Measurements from ENCODE around the gene ABCB9. TPM values are rescaled to one million over a fixed set of nuclear protein-coding genes. Genes with fewer than 3 reads are reported as not detected.

ABCB9 gene
- total RNA-seq, 1 donor from 2014 or later, result 4.0 TPM

- no peak for TF ChIP-seq CTCF (conservative IDR thresholded peaks at IDR 0.05; ENCODE audit: low read depth, low read length)
- no peak overlapping the region for H3K4me3 ChIP-seq (ENCODE audit: low read depth, low read length)
- no peak for DNase-seq (ENCODE audit: low read depth)
These were observed 10.9 kb upstream of the ABCB9 start for GRCh38 chr12:122977153-122977552.

- H3K4me3 ChIP-seq (ENCODE audit: low read depth, low read length), result peak overlapping the region; percentile 92
These were observed 10.3 kb upstream of the ABCB9 start for GRCh38 chr12:122976648-122976975.

GRCh38 chr12:122975790-122976647 lies 9.8 kb upstream of the ABCB9 start:
- TF ChIP-seq CTCF (conservative IDR thresholded peaks at IDR 0.05; ENCODE audit: low read depth, low read length), result no peak
- DNase-seq (ENCODE audit: low read depth), result no peak
- H3K4me3 ChIP-seq (ENCODE audit: low read depth, low read length), result peak overlapping the region; percentile 92

More at GRCh38 chr12:122976648-122976975, 10.3 kb upstream of the ABCB9 start:
- no peak for DNase-seq (ENCODE audit: low read depth)
- no peak for TF ChIP-seq CTCF (conservative IDR thresholded peaks at IDR 0.05; ENCODE audit: low read depth, low read length)

- no peak for DNase-seq (ENCODE audit: low read depth)
- peak within 1 kb of the TSS; percentile 92 for H3K4me3 ChIP-seq (ENCODE audit: low read depth, low read length)
- no peak for TF ChIP-seq CTCF (conservative IDR thresholded peaks at IDR 0.05; ENCODE audit: low read depth, low read length)
These were observed 8.9 kb upstream of the ABCB9 start, which contains the start of gene OGFOD2 for GRCh38 chr12:122974892-122975789. TSS of gene OGFOD2 (plus strand) at chr12:122975244. CDS start at chr12:122975252, 8 bp downstream.

GRCh38 chr12:122974274-122974891 lies 8.1 kb upstream of the ABCB9 start:
- peak; percentile 91 for DNase-seq (ENCODE audit: low read depth)
- no peak for TF ChIP-seq CTCF (conservative IDR thresholded peaks at IDR 0.05; ENCODE audit: low read depth, low read length)
- peak overlapping the region; percentile 92 for H3K4me3 ChIP-seq (ENCODE audit: low read depth, low read length)

GRCh38 chr12:122969676-122970075 lies 3.4 kb upstream of the ABCB9 start:
- DNase-seq (ENCODE audit: low read depth), result no peak
- no peak for TF ChIP-seq CTCF (conservative IDR thresholded peaks at IDR 0.05; ENCODE audit: low read depth, low read length)
- H3K4me3 ChIP-seq (ENCODE audit: low read depth, low read length), result no peak overlapping the region

Measured in epithelial cell of proximal tubule (primary cell).